Measurements from ENCODE around the gene LPP.

DNA sequence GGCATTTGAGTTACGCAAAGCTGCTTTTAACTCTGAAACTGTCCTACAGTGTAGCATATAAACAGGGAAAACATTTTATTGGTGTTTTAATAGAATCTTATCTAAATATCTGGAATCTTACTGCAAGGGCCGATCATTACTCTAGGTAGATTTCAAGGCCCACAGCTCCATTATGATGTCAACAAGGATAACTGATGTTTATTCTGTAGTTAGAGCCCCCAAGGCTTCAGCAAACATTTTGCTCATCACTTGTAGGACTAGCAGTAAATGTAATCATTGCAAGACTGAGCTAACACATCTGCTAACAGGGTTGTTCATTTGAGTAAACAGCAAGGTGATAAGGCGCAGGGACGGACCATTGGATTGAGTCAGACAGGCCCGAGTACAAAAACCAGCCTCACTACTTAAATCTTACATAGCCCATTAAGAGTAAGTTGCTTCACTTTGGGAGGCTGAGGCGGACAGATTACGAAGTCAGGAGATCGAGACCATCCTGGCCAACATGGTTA, 685.3 kb downstream of the LPP start:
- TF ChIP-seq, protein P1, sequence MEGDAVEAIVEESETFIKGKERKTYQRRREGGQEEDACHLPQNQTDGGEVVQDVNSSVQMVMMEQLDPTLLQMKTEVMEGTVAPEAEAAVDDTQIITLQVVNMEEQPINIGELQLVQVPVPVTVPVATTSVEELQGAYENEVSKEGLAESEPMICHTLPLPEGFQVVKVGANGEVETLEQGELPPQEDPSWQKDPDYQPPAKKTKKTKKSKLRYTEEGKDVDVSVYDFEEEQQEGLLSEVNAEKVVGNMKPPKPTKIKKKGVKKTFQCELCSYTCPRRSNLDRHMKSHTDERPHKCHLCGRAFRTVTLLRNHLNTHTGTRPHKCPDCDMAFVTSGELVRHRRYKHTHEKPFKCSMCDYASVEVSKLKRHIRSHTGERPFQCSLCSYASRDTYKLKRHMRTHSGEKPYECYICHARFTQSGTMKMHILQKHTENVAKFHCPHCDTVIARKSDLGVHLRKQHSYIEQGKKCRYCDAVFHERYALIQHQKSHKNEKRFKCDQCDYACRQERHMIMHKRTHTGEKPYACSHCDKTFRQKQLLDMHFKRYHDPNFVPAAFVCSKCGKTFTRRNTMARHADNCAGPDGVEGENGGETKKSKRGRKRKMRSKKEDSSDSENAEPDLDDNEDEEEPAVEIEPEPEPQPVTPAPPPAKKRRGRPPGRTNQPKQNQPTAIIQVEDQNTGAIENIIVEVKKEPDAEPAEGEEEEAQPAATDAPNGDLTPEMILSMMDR (IDR thresholded peaks at IDR 0.05): no peak
- TF ChIP-seq POLR2A (IDR thresholded peaks at IDR 0.05): no peak

Data from Peyer's patch (tissue), 4 donors.